Hematopoietic multipotent progenitor cell treated with erythropoietin and hydrocortisone succinate and interleukin-3 and kit ligand, for 6 days (in vitro differentiated cells): Measurements from ENCODE around the gene SLC17A3.

ENCODE experiments used
- DNase-seq: peaks from one replicate; pipeline ENCODE4 v3.0.0-alpha.2; 2015

Gene SLC17A3, protein sequence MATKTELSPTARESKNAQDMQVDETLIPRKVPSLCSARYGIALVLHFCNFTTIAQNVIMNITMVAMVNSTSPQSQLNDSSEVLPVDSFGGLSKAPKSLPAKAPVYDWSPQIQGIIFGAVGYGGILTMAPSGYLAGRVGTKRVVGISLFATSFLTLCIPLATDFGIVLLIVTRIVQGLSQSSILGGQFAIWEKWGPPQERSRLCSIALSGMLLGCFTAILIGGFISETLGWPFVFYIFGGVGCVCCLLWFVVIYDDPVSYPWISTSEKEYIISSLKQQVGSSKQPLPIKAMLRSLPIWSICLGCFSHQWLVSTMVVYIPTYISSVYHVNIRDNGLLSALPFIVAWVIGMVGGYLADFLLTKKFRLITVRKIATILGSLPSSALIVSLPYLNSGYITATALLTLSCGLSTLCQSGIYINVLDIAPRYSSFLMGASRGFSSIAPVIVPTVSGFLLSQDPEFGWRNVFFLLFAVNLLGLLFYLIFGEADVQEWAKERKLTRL

DNA sequence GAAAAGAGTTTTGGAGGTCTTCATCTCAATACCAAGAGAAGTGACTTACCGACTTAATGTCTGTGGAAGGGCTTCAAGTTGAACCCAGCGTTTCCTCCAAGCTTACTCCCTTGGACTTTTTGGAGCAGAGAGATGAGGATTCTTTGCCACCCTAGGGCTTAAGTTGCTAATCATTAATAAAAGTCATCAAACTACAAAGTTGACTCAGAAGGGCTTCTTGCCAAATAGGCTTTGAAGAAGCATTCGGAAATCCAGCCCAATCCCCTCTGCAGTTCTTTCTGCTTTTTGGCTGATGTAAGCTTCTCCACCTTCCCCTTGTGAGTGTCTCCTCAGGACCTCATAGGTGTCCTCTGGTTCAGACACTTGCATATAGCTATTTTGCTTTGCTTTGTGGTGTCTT is at the start of gene SLC17A3:
TSS of gene SLC17A3 (minus strand) at position 126 of the 400 bp plus-strand sequence. CDS start 5,856 bp downstream, outside the sequence.
- DNase-seq: no peak

DNA sequence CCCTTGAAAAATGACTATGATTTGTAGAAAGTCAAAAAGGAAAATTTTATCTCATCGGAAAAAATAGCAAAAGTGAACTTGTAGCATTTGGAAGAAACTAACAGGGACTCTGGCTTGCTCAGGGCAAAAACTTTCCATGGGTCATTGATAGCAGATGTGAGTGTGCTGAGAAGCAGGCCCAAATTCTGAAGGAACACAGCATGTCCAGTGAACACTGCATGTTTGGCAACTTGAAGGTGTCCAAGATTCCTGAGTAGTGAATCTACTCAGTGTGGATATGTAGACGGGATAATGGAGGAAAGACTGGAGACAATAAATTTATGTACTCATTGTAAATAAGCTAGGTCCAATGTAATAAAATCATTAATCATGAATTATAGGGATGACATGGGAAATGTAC is 48.3 kb upstream of the SLC17A3 start:
- no peak for DNase-seq

DNA sequence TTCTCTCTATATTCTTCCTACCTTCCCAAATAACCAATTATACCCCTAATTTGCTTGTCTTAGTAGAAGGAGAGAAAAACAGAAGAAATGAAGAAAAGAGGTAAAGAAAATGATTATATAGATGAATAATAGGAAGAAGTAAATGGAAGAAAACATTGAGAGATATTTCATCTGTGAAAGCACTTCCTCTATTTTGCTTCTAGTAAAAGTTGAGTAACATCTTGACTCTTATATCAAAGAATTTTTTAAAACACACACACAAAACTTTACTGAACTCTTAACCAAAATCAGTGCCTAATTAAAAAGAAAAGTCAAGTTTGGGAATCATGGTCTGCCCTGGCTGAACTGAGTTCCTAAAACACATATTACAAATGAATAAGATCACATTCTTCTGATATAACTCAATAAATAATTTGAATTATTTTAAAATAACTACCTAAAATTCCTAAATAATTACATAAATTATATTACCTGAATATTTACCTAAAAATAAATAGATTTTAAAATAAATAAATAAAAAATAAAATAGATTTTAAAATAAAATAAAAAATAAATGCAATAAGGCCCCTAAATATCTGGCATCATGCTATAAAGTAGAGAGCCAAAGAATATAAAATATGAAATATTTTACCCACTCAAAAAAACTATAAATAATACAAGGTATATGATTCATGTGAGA is 47.6 kb upstream of the SLC17A3 start:
- DNase-seq: peak; percentile 14

DNA sequence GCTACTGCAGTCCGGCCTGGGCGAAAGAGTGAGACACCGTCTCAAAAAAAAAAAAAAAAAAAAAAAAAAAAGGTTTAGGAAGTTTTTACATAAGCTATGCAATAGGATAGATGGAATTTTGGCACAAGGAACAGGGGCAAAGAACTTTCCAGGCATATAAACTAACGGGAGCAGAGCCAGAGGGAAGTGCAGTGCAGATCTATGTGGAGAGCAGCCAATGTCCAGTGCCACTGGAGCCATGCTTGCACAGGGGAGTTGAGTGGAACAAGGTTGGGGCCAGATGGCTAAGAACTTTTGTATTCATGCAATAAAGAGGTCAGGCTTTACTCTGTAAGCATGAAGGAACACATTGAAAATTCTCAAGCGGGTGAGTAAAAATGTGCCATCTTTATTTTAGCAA is 45.6 kb upstream of the SLC17A3 start:
- no peak for DNase-seq

DNA sequence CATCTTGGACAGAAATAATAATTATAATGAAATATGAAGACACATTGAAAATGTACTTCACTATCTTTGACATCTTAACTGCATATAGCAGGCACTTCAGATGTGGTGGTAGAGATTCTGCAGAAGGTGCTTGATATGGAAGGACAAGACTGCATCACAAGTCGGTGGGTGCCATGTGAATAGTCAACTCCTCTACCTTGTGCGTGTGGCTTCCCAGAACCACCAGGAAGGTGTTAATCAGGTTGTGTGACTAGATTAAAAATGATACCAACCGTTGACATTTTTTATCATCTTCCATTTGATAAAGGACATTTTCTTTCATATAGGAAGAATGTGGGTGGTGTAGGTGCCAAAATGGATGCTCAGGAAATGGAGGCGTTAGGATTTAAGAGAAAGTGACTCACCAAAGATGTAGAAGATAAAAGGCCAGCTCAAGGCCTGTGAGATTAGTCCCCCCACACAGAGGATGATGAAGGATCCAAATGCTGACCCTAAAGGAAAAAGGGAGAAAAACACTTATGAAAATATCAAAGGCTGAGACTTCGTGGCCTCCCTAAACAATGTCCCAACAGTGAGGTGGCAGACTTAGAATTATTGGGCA is 44.1 kb upstream of the SLC17A3 start:
- DNase-seq: no peak

DNA sequence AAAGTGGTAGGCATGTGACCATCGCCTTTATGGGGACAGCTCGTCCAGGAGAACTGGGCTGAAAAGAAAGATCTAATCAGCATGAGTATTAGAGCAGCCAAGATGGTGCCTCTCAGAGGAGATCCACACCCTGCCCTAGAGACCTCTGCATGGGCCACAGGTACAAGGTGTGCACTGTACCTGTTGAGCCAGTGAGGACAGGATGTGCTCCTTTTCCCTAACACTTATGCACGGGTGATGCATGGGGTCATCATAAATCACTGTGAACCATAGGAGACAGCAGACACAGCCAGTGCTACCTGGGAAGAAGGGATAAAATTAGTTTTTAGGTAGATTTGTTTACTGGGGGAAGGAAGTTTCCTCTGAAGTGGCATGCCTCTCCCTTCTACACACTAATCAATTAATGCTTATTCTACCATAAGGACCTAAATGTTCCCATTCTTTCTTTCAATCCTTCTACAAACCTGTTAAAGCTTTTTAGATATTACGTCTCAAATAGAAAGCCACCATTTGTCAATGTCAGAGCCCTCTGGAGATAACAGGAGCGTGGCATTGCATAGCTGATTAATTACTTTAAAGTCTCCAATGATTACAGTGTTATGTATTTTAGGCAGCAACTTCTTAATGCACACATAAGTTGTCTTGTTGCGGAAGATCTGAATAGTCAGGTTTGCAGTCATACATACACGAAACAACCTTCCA is 42.9 kb upstream of the SLC17A3 start:
- DNase-seq: no peak

DNA sequence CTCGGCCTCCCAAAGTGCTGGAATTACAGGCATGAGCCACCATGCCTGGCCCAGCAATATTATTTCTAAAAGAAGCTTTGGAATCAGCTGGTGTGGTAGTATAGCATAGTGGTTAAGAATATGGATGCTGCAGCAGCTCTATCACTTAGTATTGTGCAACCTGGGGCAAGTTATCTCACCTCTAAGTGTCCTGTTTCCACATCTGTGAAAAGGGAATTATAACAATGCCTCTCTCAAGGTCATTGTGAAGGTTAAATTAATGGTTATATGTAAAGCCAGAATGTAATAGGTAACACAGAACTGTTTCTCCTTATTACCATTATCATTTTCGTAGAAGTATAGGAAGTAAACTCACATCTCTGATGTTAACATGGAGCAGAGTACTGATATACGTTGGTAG is 42.3 kb upstream of the SLC17A3 start:
- DNase-seq: no peak

DNA sequence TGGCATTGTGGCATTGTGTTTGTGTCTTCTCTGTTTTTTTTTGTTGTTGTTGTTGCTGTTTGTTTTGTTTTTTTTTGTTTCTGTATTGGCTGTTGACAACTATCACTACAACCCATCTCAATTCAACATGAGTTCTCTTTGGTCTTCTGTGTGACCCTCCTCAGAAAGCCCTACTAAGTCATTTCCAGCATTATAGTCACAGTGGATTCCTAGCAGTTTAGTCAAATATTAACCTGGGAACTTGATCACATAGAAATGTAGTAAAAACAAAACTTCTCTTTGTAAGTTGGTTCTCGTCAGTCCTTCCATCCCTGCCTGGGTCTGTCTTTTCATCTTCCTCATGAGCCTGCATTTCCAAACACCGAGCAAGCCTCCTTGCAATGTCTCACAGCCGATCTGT is 39.7 kb upstream of the SLC17A3 start:
- no peak for DNase-seq

DNA sequence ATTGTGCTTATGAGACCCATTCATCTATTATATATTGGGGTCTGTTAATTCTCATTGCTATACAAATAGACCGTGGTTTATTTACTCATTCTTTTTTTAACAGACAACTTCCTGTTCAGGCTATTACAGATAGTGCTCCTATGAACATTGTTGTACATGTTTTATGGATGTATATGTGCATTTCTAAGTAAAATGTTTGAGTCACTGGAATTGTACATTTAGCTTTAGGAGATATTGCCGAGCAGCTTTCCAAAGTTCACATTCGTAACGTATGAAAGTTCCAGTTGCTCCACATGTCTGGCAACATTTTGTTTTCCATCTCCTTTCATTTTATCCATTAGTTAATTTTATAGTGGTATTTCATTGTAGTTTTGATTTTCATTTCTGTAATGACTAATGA is 37.3 kb upstream of the SLC17A3 start:
- DNase-seq: no peak

DNA sequence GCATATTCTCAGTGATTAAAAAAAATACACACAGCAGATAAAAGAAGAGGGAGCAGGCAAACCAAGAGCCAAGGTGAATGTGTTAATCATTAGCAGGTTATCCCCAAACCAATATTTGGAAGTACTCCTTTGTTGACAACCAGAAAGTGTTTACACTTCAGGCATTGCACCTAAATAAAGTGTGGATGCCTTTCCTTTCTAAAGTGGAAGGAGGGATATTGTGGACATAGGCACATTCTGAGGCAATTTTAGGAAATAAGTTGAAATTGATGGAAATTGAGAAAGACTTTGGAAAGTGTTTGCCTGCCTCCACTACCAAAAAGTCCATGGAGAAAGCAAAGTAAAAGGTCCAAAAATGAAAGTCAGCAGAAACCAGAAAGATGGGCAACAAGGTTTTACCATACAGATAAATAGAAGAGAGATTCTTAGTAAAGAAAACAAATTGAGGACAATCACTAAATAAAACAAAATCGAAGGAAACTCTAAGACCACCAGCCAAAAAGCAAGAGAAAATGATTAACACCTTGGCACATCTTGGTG is 33.5 kb upstream of the SLC17A3 start:
- DNase-seq: no peak

DNA sequence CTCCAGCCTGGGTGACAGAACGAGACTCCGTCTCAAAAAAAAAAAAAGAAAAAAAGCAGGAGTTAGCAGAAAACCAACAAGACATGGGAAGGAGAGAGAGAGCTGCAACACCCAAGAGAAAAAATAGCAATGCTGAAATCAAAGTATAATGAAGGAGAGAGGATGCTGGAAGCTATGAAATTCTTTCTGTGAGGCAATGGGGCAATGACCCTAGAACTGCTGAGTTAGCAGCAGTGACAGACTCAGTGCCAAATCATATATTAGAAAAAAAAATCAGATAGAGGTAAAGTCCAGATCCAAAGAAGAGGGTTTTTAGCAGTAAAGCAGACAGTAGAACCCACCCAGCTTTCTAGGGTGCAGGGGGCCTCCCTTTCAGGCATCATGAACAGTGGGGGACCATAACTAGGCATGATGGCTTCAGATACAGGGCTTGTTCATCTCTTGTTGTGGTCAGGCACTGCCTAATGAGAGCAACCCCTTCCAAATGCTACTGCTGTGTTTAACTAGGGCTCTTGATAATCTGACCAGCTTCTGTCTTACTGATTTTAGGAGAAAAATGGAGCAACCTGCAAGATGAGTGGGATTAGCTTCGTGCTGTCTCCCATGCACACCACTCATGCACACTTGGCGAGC is 29.5 kb upstream of the SLC17A3 start:
- no peak for DNase-seq

DNA sequence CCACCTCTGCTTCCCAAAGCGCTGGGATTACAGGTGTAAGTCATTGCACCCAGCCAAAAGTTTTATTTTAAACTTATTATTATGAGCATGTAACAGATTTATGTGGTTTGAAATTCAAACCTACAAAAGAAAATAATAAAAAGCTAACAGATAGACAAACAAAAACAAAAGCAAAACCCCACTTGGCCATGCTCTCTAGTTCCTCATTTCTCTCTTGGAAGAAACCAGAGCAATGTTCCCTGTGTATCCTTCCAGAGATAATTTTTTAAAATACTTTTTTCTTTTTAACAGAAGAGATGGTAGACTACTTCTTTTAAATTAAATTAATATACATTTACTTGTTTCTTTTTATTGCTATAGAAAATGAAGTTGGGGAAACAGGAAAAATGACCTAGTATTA is 28.0 kb upstream of the SLC17A3 start:
- DNase-seq: no peak

DNA sequence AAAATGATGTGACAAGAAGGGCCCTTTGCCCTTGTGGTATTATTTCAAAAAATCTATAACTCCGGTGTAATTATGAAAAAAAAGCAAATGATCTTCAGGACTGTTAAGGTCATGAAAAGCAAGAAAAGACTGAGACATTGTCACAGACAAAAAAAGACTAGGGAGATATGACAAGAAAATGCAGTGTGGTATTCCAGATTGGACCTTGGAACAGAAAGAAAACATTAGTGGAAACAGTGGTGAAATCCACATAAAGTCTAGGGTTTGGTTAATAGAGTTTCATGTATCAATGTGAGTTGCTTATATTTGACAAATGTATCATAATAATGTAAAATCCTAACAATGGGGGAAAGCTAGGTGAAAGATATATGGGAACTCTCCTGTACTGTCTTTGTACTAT is 26.8 kb upstream of the SLC17A3 start:
- DNase-seq: no peak

DNA sequence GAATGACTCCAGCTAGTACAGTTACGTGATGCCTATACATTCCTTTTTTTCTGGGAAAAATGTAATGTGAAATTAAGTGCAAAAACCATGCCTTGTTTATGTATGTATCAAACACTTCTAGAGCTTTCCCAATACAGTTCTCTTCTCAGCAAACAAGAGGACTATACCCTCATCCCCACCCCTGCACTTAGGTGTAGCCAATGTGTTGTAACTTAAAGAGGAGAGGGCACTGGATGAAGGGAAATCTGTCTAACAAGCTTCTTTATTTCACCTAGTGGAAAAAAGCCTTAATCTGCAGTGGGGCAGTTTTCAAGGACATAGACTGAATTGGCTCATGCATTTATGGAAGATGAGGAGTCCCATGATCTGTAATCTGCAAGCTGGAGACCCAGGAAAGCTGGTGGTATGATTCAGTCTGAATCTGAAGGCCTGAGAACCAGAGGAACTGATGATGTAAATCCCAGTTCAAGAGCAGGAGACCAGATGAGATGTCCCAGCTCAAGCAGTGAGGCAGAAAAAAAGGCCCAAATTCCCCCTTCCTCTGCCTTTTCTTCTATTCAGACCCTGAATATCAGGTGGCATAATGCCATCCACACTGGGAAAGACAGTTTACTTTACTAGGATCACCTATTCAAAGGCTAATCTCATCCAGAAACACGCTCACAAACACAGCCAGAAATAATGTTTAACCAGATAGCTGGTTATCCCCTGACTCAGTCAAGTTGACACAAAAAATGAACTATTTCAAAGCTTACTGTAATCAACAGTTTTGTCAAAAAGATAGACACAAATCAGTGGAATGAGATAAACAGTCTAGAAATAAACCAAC is 25.8 kb upstream of the SLC17A3 start:
- no peak for DNase-seq

DNA sequence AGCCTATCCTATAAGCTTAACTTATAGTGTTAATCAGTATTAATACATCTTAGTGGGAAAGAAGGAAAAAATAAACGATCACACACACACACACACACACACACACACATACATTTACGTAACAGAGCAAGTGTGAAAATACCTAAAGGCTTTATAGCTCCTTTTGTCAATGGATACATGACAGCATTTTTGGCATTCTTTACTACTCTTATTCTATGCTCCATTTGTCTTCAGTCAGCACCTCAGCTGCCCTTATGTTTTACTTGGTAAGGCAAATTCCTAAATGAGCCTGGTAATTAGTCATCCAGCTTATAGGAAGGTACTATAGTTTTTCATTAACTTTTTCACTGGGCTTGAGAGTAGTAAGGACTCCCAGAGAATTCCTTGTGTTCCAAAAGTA is 25.1 kb upstream of the SLC17A3 start:
- no peak for DNase-seq

DNA sequence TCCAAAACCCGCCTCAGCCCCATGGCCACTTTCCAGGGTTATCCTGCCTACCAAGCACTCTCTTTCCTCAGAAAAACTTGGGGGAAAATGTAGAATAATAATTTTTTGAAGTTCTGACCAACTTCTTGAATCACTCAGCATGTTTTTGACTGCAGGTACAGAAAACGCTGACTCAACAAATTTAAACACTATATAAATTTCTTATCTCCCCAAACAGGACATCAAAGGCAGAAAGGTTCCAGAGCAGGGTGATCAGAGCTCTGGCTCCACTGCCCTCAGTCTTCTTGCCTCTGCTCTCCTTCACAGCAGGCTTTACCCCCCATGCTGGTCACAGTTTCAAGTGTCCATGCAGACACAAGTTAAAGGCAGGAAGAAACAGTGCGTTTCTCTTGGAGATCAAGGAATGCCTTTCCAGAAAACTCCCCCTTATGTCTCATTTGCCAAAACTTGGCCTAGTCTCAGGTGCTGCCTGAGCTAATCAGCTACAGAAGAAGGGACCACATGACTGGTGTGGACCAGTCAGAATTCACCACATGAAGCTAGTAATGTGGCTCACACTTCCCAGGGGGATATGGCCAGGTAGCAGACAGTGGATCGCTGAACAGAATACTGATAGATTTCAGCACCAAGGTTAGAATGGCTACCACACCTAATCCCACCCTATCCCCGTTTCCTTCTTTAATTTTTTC is 24.4 kb upstream of the SLC17A3 start:
- DNase-seq: peak; percentile 20

DNA sequence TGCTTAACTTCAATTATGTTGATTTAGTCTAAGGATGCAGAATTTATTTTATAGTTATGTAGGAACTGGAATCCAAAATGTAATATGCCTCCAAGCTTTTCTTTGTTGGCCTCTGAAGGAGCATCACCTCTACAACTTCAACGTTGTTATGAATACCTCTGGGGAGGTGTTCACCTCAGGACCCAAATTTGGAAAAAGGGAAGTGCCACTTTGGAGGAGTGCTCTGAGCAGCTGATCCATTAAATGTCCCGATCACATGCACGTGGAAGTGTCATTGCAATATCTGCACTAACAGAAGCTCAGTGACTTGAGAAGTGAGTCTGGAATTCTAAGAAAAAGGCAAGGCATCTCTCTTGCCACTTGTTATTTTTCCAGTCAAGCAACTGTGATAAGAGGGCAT is 22.2 kb upstream of the SLC17A3 start:
- DNase-seq: no peak

DNA sequence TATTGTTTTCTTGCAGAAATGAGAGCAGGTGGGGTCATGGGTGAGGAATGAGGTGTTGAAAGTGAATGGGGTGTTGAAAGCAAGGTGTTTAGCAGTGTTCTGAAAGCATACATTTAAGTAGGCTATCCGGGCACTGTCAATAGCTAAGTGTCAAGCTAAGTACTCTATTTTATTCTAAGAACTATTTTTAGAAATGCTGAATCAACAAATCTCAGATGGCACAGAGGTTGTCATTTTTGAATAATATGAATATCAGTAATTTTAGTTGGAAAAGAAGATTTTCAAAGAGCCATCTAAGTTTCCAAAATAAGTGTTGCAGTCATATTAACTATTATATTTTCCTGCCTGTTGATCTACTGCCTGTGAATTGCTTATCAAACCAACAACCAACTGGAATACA is 21.7 kb upstream of the SLC17A3 start:
- no peak for DNase-seq

DNA sequence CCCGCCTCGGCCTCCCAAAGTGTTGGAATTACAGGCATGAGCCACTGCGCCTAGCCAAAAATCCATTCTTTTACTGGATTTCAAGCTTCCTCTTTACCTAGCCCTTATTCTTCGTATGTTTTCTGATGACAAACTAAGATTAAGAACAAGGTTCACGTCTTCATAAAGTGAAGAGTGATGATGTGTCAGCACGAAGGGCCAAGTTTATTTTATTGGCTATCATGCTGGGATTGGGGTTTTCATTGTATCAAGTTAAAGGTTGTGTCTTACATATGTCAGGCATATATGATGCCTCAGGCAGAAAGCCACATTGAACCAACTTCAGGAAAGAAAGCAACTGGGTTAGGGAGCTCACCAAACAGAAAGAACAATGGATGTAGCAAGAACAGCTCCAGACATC is 19.7 kb upstream of the SLC17A3 start:
- DNase-seq: no peak

DNA sequence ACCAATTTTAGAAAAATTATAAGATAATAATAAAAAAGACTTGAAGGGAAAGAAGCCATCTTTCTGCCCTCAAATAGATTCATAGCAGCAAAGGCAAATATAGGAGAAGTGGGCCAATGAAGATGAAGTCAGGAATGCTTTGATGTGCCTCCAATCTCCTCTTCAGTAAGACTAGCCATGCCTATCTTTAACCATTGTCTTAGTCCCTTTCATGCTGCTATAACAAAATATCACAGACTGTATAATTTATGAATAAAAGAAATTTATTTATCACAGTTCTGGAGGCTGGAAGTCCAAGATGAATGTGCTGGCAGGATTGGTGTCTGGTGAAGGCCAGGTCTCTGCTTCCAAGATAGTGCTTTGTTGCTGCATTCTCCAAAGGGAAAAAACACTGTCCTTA is 18.8 kb upstream of the SLC17A3 start:
- DNase-seq: no peak
